Measurements from ENCODE around the gene SEMA3E. TPM values are rescaled to one million over a fixed set of nuclear protein-coding genes. Genes with fewer than 3 reads are reported as not detected.
"Not testable (repeated sequence)": the region's sequence is repeated elsewhere in the genome, so short reads cannot be mapped to it uniquely, and the experiment has no call there.

The SEMA3E gene
- total and polyA plus RNA-seq, 2 experiments from 2014 or later, result 0.75 to 0.92 TPM

DNA sequence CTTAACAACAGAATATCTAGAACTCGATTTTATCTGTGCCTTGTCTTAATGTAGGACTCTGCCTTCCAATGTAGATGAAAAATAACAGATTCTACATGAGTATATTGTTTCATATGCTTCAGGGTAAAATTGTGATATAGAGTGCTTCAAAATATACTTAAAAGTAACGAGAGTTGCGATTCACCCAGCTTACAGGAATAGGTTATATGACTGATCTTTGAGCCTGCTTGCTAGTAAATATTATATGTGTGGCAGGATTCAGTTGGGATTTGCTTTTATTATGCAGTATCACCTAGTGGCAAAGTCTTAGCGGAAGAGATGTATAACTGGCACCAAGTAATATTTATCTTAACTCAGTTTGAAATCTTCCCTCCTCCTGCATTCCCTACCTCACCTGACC lies 183.3 kb downstream of the SEMA3E start:
- DNase-seq (ENCODE audit: low read depth in 1 of 2, low spot score in 1 of 2), result no peak
- Histone ChIP-seq H3K36me3 (no peaks in the 10 kb centered on the region), H3K27me3 (peaks cover 4% of the 10 kb centered on the region), H3K4me3 (no peak overlapping the region), H3K4me1 (ENCODE audit: low read depth) (peaks cover 8% of the 10 kb centered on the region), H3K27ac (no peak overlapping the region), H3K9me3 (ENCODE audit: low read depth) (no peaks in the 10 kb centered on the region)
- TF ChIP-seq, protein P1, sequence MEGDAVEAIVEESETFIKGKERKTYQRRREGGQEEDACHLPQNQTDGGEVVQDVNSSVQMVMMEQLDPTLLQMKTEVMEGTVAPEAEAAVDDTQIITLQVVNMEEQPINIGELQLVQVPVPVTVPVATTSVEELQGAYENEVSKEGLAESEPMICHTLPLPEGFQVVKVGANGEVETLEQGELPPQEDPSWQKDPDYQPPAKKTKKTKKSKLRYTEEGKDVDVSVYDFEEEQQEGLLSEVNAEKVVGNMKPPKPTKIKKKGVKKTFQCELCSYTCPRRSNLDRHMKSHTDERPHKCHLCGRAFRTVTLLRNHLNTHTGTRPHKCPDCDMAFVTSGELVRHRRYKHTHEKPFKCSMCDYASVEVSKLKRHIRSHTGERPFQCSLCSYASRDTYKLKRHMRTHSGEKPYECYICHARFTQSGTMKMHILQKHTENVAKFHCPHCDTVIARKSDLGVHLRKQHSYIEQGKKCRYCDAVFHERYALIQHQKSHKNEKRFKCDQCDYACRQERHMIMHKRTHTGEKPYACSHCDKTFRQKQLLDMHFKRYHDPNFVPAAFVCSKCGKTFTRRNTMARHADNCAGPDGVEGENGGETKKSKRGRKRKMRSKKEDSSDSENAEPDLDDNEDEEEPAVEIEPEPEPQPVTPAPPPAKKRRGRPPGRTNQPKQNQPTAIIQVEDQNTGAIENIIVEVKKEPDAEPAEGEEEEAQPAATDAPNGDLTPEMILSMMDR (IDR thresholded peaks at IDR 0.05; ENCODE audit: low read depth, low read length), result no peak

DNA sequence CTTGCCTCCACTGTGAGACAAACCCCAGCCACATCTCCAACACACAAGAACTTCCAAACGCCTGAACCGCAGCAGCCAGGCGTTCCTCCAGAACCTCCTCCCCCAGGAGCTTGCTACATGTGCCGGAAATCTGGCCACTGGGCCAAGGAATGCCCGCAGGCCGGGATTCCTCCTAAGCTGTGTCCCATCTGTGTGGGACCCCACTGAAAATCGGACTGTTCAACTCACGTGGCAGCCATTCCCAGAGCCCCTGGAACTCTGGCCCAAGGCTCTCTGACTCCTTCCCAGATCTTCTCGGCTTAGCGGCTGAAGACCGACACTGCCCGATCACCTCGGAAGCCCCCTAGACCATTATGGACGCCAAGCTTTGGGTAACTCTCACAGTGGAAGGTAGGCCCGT lies 187.1 kb downstream of the SEMA3E start:
- DNase-seq (ENCODE audit: low read depth in 1 of 2, low spot score in 1 of 2); H3K4me3 ChIP-seq; H3K9me3 ChIP-seq (ENCODE audit: low read depth); H3K4me1 ChIP-seq (ENCODE audit: low read depth); H3K36me3 ChIP-seq; H3K27ac ChIP-seq: not testable (repeated sequence)
- peaks cover 19% of the 10 kb centered on the region for H3K27me3 ChIP-seq

DNA sequence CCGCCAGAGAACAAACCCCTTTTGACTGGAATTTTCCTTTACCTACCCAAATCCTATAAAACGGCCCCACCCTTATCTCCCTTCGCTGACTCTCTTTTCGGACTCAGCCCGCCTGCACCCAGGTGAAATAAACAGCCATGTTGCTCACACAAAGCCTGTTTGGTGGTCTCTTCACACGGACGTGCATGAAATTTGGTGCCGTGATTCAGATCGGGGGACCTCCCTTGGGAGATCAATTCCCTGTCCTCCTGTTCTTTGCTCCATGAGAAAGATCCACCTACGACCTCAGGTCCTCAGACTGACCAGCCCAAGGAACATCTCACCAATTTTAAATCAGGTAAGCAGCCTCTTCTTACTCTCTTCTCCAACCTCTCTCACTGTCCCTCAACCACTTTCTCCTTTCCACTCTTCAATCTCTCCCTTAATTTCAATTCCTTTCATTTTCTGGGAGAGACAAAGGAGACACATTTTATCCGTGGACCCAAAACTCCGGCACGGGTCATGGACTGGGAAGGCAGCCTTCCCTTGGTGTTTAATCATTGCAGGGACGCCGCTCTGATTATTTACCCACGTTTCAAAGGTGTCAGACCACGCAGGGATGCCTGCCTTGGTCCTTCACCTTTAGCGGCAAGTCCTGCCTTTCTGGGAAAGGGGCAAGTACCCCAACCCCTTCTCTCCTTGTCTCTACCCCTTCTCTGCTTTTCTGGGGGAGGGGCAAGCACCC lies 188.8 kb downstream of the SEMA3E start:
- DNase-seq (ENCODE audit: low read depth in 1 of 2, low spot score in 1 of 2); H3K4me3 ChIP-seq; H3K4me1 ChIP-seq (ENCODE audit: low read depth); H3K27ac ChIP-seq; H3K9me3 ChIP-seq (ENCODE audit: low read depth); H3K36me3 ChIP-seq: not testable (repeated sequence)
- peaks cover 19% of the 10 kb centered on the region for H3K27me3 ChIP-seq

DNA sequence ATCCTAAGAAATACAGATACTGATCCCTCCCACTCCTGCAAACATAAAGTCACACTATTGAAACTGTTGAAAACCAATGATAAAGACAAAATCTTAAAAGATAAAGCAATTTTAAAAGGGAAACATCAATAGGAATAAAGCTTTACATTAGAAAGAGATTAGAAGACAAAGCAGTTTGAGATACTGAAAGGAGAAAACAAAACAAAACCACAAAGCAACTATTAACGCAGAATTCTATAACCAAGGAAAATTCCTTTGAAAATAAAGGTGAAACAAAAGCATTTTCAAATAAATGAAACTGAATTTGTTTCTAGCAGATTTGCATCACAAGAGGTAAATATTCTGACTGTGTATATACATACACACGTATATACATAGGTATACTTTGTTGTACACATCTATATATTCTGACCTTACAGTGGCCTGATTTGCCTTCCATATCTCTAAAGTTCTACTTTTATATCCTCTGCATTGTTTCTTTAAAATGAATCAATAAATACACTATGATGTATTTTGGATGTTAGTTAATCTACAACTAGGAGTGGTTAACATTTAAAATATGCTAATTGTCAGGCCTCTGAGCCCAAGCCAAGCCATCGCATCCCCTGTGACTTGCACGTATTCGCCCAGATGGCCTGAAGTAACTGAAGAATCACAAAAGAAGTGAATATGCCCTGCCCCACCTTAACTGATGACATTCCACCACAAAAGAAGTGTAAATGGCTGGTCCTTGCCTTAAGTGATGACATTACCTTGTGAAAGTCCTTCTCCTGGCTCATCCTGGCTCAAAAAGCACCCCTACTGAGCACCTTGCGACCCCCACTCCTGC lies 189.6 kb downstream of the SEMA3E start:
- H3K4me1 ChIP-seq (ENCODE audit: low read depth); H3K36me3 ChIP-seq; DNase-seq (ENCODE audit: low read depth in 1 of 2, low spot score in 1 of 2); H3K27ac ChIP-seq; H3K9me3 ChIP-seq (ENCODE audit: low read depth); H3K4me3 ChIP-seq: not testable (repeated sequence)
- peaks cover 19% of the 10 kb centered on the region for H3K27me3 ChIP-seq

DNA sequence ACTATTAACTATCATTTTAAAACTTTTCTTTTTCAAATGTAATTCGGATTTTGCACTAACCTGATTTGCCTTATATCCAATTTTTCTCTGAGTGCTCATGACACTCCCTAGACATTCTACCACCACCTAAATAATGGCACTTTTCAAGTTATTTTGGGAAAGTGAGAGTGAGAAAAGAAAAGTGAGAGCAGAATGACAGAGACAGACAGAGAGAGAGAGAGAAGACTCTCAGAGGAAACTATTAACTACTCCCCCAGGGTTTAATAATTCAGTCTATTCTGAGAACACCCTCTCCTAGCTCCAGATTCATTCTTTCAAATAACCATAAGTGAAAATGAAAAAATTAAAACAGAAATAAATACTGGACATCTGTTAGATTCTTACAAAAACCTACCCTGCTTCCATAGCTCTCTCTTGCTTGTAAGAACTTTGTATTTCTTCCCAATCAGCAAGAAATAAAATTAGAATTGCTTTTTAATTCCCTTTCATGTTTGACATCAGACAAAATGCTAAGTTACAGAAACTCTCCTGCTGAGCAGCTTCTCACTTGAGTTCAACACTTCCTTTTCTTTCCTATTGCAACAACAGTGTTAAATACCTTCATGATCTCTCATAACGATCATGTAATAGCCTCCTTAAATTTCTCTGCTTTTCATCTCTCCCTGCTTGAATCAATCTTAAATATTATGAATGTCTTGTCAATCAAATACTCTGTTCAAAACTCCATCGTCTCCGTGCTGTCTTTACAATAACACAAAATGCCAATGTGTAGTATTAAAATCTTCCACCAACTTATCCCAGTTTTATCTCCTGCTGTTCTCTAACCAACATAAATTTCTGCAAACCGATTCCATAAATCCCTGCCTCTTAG lies 191.7 kb downstream of the SEMA3E start:
- TF ChIP-seq, protein P1 (IDR thresholded peaks at IDR 0.05; ENCODE audit: low read depth, low read length), result no peak
- Histone ChIP-seq H3K4me1 (ENCODE audit: low read depth) (peaks cover 7% of the 10 kb centered on the region), H3K9me3 (ENCODE audit: low read depth) (no peaks in the 10 kb centered on the region), H3K4me3 (no peak overlapping the region), H3K27me3 (peaks cover 19% of the 10 kb centered on the region), H3K36me3 (no peaks in the 10 kb centered on the region), H3K27ac (no peak overlapping the region)
- peak in 1 of 2 donors; percentile 10 for DNase-seq (ENCODE audit: low read depth in 1 of 2, low spot score in 1 of 2)

DNA sequence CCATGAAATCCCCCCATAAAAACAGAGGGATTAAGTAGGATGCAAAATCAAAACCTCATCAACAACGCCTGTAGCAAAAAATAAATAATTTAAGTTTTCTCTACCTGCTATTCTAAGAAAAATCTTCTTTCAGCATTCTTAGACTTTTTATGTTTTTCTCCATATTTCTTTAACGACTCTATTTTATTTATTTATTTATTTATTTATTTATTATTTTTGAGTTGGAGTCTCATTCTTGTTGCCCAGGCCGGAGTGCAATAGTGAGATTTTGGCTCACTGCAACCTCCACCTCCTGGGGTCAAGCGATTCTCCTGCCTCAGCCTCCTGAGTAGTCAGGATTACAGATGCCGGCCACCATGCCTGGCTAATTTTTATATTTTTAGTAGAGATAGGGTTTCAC lies 192.5 kb downstream of the SEMA3E start:
- Histone ChIP-seq H3K27ac (no peak overlapping the region), H3K9me3 (ENCODE audit: low read depth) (no peaks in the 10 kb centered on the region), H3K4me3 (no peak overlapping the region), H3K27me3 (peaks cover 19% of the 10 kb centered on the region), H3K36me3 (no peaks in the 10 kb centered on the region), H3K4me1 (ENCODE audit: low read depth) (peaks cover 7% of the 10 kb centered on the region)
- no peak for DNase-seq (ENCODE audit: low read depth in 1 of 2, low spot score in 1 of 2)
- TF ChIP-seq, protein P1 (IDR thresholded peaks at IDR 0.05; ENCODE audit: low read depth, low read length), result no peak

Measured in cardiac muscle cell (in vitro differentiated cells and primary cell).